GM20000 (cell line): ENCODE measurements around the gene RALGPS1.

ENCODE experiments used
- DNase-seq: peaks from one replicate; pipeline ENCODE4 v3.0.0; 2012; ENCODE audit warnings: low spot score
- CTCF ChIP-seq: IDR thresholded peaks from 2 replicates; pipeline ENCODE4 v1.5.1; 2012; ENCODE audit warnings: mild to moderate bottlenecking, control low read depth; ENCODE audit errors: extremely low read depth, missing control alignments

RALGPS1 gene

GRCh38 chr9:127059030-127059429 lies 144.4 kb downstream of the RALGPS1 start:
- no peak for TF ChIP-seq CTCF

DNA sequence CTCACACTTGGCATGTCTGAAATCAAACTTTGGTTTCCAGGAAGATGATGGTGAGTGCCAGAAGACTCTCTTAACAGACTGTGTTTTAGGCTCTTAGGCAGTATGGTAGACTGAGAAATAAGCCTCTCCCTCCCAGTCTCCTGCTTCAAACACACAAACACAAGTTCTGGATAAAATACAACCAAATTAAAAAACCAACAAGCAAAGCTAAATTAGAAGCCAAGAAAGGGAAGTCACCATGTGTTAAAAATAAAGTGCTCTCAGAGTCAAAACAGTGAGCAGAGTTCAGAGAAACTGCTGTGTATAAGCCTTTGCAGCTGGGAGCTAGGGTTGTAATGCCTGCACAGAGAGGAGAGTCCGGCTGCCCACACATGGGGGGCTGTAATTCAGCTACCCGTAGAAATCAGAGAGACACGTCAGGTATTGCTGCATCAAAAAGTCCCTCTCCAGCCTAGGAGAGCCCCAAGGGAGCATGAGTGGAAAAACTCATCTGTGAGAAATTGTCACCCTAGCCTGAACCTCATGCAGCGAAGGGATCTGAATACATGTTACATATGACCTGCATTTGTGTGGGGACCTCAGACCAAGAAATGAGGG lies 145.3 kb downstream of the RALGPS1 start:
- peak; percentile 40 for DNase-seq
- TF ChIP-seq CTCF: no peak

More at GRCh38 chr9:127059030-127059429, 144.4 kb downstream of the RALGPS1 start:
- no peak for DNase-seq

DNA sequence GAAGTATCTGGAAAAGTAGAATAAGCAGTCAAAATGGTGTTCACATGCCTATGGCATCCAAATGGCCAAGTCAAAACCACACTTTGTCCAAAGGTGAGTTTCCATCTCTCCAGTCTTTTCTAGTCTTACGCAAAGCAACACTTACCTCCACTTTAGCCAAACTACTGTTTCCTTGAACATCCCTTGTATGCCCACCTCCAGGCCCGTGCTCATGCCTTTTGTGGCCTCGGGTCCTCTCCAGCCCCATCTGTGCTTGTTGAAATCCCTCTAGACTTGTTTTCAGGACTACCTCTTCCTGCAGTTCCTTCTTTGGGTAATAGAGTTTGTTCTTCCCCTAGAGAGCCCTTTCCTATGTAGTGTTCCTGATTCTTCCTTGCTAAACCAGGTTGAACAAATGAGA lies 146.8 kb downstream of the RALGPS1 start:
- TF ChIP-seq CTCF: no peak
- no peak for DNase-seq

GRCh38 chr9:127064335-127064734 lies 149.8 kb downstream of the RALGPS1 start:
- TF ChIP-seq CTCF: no peak
- no peak for DNase-seq

GRCh38 chr9:127065592-127065991 lies 151.0 kb downstream of the RALGPS1 start:
- DNase-seq: no peak
- no peak for TF ChIP-seq CTCF

GRCh38 chr9:127066060-127066850 lies 151.7 kb downstream of the RALGPS1 start:
- no peak for DNase-seq
- no peak for TF ChIP-seq CTCF

DNA sequence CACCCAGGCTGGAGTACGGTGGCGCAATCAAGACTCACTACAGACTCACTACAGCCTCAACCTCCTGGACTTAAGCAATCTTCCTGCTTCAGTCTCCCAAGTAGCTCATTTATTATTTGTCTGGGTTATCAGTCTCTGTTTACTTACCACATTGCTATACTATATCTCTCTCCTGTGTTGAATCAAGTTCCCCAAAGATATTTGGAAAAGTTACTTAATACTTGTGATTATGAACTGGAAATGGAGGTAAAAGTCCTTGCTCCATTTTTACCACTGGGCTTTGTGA lies 152.2 kb downstream of the RALGPS1 start:
- no peak for TF ChIP-seq CTCF
- no peak for DNase-seq
